ENCODE measurements around the gene AQP11. TPM values are rescaled to one million over a fixed set of nuclear protein-coding genes. Genes with fewer than 3 reads are reported as not detected.
"Not testable (repeated sequence)": the region's sequence is repeated elsewhere in the genome, so short reads cannot be mapped to it uniquely, and the experiment has no call there.

Gene AQP11
- total RNA-seq, 2 experiments from 2014 or later = not detected

- no peak overlapping the region for H3K4me3 Mint-ChIP-seq
- no peaks in the 10 kb centered on the region for H3K4me1 ChIP-seq (ENCODE audit: insufficient read depth, low read length)
- ChIA-PET POLR2A (interaction anchor here (0.6 to 0.7 kb wide), 3 partner anchors 49 to 501 kb away, joined by 3 to 4 read pairs (median 3); no protein-coding TSS in a partner anchor), CTCF (interaction anchor here (0.8 to 1.8 kb wide), 8 partner anchors 11 to 421 kb away, joined by 3 to 7 read pairs (median 3); no protein-coding TSS in a partner anchor)
- no peaks in the 10 kb centered on the region for H3K9me3 ChIP-seq (ENCODE audit: control insufficient read depth in 1 of 2, insufficient read depth in 1 of 2, low read length in 2 of 2)
- intact Hi-C loops (cut with DNase I, micrococcal nuclease) = loop anchor here (1.0 to 10.0 kb wide), 5 partner anchors 77 to 503 kb away; no protein-coding TSS in a partner anchor
- no peaks in the 10 kb centered on the region for H3K27me3 ChIP-seq (ENCODE audit: control insufficient read depth in 1 of 2, insufficient read depth in 2 of 2, low read length in 2 of 2)
- no peaks in the 10 kb centered on the region for H3K36me3 Mint-ChIP-seq (ENCODE audit: low read depth)
- ATAC-seq (ENCODE audit: poor library complexity) (peak; percentile 43), DNase-seq (peak in 9 of 14 experiments; percentile 0 to 73 (median 22))
- TF ChIP-seq CTCF (IDR thresholded peaks at IDR 0.05) = peak; percentile 72
- H3K27ac Mint-ChIP-seq = no peak overlapping the region
- no peaks in the 10 kb centered on the region for H3K9me3 Mint-ChIP-seq
- peaks cover 6% of the 10 kb centered on the region for H3K4me1 Mint-ChIP-seq (ENCODE audit: low read depth)
- no peak overlapping the region for H3K27ac ChIP-seq (ENCODE audit: low read depth in 1 of 2, low read length in 2 of 2)
- H3K36me3 ChIP-seq (ENCODE audit: insufficient read depth, low read length) = no peaks in the 10 kb centered on the region
- H3K4me3 ChIP-seq (ENCODE audit: low read length) = no peak overlapping the region
- H3K27me3 Mint-ChIP-seq = no peaks in the 10 kb centered on the region
Measured at GRCh38 chr11:77547863-77548551, 41.7 kb upstream of the AQP11 start.

- H3K36me3 ChIP-seq (ENCODE audit: insufficient read depth, low read length) = no peaks in the 10 kb centered on the region
- H3K27me3 ChIP-seq (ENCODE audit: control insufficient read depth in 1 of 2, insufficient read depth in 2 of 2, low read length in 2 of 2) = peaks cover 0 to 2% of the 10 kb centered on the region in 2 experiments
- POLR2A ChIA-PET = interaction anchor here (0.6 to 0.7 kb wide), 4 partner anchors 48 to 502 kb away, joined by 3 to 4 read pairs (median 3); no protein-coding TSS in a partner anchor
- Mint-ChIP-seq H3K36me3 (ENCODE audit: low read depth) (no peaks in the 10 kb centered on the region), H3K4me3 (no peak overlapping the region), H3K9me3 (no peaks in the 10 kb centered on the region), H3K27ac (no peak overlapping the region), H3K4me1 (ENCODE audit: low read depth) (peaks cover 6% of the 10 kb centered on the region), H3K27me3 (no peaks in the 10 kb centered on the region)
- no peak overlapping the region for H3K27ac ChIP-seq (ENCODE audit: low read depth in 1 of 2, low read length in 2 of 2)
- intact Hi-C loops (cut with DNase I, micrococcal nuclease) = loop anchor here (1.0 to 10.0 kb wide), 5 partner anchors 77 to 504 kb away; no protein-coding TSS in a partner anchor
- no peaks in the 10 kb centered on the region for H3K4me1 ChIP-seq (ENCODE audit: insufficient read depth, low read length)
- H3K9me3 ChIP-seq (ENCODE audit: control insufficient read depth in 1 of 2, insufficient read depth in 1 of 2, low read length in 2 of 2) = no peaks in the 10 kb centered on the region
- TF ChIP-seq CTCF (IDR thresholded peaks at IDR 0.05) = peak; percentile 58
- no peak overlapping the region for H3K4me3 ChIP-seq (ENCODE audit: low read length)
- CTCF ChIA-PET = interaction anchor here (0.8 to 1.8 kb wide), 7 partner anchors 11 to 422 kb away, joined by 3 to 7 read pairs (median 3); no protein-coding TSS in a partner anchor
- DNase-seq = no peak
- no peak for ATAC-seq (ENCODE audit: poor library complexity)
Measured at GRCh38 chr11:77548552-77549445, 41.0 kb upstream of the AQP11 start.

- H3K36me3 Mint-ChIP-seq (ENCODE audit: low read depth); DNase-seq; H3K36me3 ChIP-seq (ENCODE audit: insufficient read depth, low read length); H3K4me1 Mint-ChIP-seq (ENCODE audit: low read depth); H3K9me3 Mint-ChIP-seq; H3K4me1 ChIP-seq (ENCODE audit: insufficient read depth, low read length); H3K4me3 ChIP-seq (ENCODE audit: low read length); POLR2A ChIA-PET; H3K4me3 Mint-ChIP-seq; ATAC-seq (ENCODE audit: poor library complexity); H3K27me3 Mint-ChIP-seq; H3K9me3 ChIP-seq (ENCODE audit: control insufficient read depth in 1 of 2, insufficient read depth in 1 of 2, low read length in 2 of 2); H3K27ac ChIP-seq (ENCODE audit: low read depth in 1 of 2, low read length in 2 of 2); H3K27me3 ChIP-seq (ENCODE audit: control insufficient read depth in 1 of 2, insufficient read depth in 2 of 2, low read length in 2 of 2); CTCF ChIA-PET; intact Hi-C loops (cut with DNase I, micrococcal nuclease); H3K27ac Mint-ChIP-seq: not testable (repeated sequence)
Measured at GRCh38 chr11:77551426-77551825, 38.3 kb upstream of the AQP11 start.

All from CD4-positive, alpha-beta T cell (primary cell).